NCI-H1436 treated with DMSO at 0.1 percent for 48 hours (cell line): ENCODE measurements around the gene PER2.

Experiments used
- DNase-seq: peaks from one replicate; lab custom pipeline; 2025; lab: John Stamatoyannopoulos, UW

The PER2 gene

GRCh38 chr2:238250896-238251295 is 37.5 kb downstream of the PER2 start:
- no peak for DNase-seq

- DNase-seq, result no peak
These were observed 40.5 kb downstream of the PER2 start for GRCh38 chr2:238247841-238248453.

- no peak for DNase-seq
These were observed 41.2 kb downstream of the PER2 start for GRCh38 chr2:238247002-238247822.

- DNase-seq, result no peak
These were observed 44.3 kb downstream of the PER2 start for GRCh38 chr2:238244151-238244550.

- DNase-seq, result no peak
These were observed 44.8 kb downstream of the PER2 start for GRCh38 chr2:238243496-238244076.

- peak; percentile 39 for DNase-seq
These were observed 45.5 kb downstream of the PER2 start for GRCh38 chr2:238242731-238243495.

- DNase-seq, result no peak
These were observed 46.4 kb downstream of the PER2 start for GRCh38 chr2:238241970-238242369.

GRCh38 chr2:238240757-238241711 is 47.4 kb downstream of the PER2 start:
- peak; percentile 47 for DNase-seq

GRCh38 chr2:238239863-238240756 is 48.3 kb downstream of the PER2 start, which contains the start of gene HES6:
Gene HES6, minus strand, starts transcription at chr2:238240038. Its CDS starts 133 bp downstream, at chr2:238239905.
- peak; percentile 53 for DNase-seq

- DNase-seq, result no peak
These were observed 48.9 kb downstream of the PER2 start for GRCh38 chr2:238239543-238239862.

GRCh38 chr2:238238766-238239542 is 49.5 kb downstream of the PER2 start:
- DNase-seq, result no peak

- no peak for DNase-seq
These were observed 50.1 kb downstream of the PER2 start for GRCh38 chr2:238238311-238238765.

- DNase-seq, result no peak
These were observed 50.8 kb downstream of the PER2 start for GRCh38 chr2:238237431-238238135.

- DNase-seq, result no peak
These were observed 51.8 kb downstream of the PER2 start for GRCh38 chr2:238236571-238236970.

GRCh38 chr2:238235856-238236255 is 52.6 kb downstream of the PER2 start:
- DNase-seq, result no peak

GRCh38 chr2:238235331-238235732 is 53.1 kb downstream of the PER2 start:
- no peak for DNase-seq

GRCh38 chr2:238233625-238234024 is 54.8 kb downstream of the PER2 start:
- no peak for DNase-seq

- no peak for DNase-seq
These were observed 56.6 kb downstream of the PER2 start for GRCh38 chr2:238231809-238232208.
